Keratinocyte (primary cell): ENCODE measurements around the gene MAS1L.

ENCODE experiments used
- EZH2 ChIP-seq: IDR thresholded peaks from one replicate; pipeline ENCODE4 v1.6.1; 2012; ENCODE audit warnings: inconsistent platforms, mild to moderate bottlenecking, low read length, moderate library complexity
- TF ChIP-seq, protein P1 (sequence below), 3 experiments: IDR thresholded peaks in 1 of 3; conservative IDR thresholded peaks in 1 of 3; optimal IDR thresholded peaks in 1 of 3; 2 replicates in 2 of 3; 3 replicates in 1 of 3; pipeline versions ENCODE3 to v1.5.1; 2011; ENCODE audit warnings: low read length in 3 of 3, mild to moderate bottlenecking in 3 of 3, moderate library complexity in 2 of 3, control low read depth in 1 of 3, inconsistent platforms in 1 of 3; ENCODE audit not compliant: insufficient read depth in 2 of 3; ENCODE audit errors: extremely low read depth in 1 of 3

DNA sequence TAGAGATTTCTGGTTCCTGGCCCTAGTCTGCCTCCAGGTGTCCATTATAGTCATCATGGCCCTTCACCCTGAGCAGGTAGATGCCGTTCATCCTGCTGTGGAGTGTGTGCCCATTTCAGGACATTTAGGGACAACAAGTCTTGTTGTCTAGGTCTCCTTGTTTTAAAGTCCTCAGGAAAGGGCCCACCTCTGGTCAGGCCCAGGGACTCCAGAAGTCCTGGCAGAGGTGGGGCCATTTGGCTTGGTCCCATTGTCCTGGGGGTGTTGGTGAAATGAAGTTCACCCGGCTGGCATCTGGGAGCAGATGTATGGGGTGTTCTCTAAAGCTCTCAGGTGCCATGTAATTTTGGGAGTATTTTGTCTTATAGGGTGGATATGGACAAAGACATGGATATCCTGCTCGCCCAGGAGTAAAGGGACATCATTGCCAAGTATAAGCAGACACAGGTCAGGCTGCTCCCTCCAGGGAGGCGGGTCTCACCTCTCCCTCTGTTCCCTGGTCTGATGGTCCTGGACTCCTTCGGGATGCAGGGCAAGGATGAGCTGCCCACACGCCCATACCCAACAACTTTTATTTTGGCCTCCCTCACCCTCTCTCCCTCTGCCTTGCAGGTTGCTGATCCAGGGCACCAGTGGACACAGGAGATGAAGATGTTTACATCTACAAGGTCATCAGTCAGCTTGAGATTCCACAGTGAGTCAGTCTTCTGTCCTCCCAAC, 31.7 kb upstream of the MAS1L start:
- TF ChIP-seq, protein P1, sequence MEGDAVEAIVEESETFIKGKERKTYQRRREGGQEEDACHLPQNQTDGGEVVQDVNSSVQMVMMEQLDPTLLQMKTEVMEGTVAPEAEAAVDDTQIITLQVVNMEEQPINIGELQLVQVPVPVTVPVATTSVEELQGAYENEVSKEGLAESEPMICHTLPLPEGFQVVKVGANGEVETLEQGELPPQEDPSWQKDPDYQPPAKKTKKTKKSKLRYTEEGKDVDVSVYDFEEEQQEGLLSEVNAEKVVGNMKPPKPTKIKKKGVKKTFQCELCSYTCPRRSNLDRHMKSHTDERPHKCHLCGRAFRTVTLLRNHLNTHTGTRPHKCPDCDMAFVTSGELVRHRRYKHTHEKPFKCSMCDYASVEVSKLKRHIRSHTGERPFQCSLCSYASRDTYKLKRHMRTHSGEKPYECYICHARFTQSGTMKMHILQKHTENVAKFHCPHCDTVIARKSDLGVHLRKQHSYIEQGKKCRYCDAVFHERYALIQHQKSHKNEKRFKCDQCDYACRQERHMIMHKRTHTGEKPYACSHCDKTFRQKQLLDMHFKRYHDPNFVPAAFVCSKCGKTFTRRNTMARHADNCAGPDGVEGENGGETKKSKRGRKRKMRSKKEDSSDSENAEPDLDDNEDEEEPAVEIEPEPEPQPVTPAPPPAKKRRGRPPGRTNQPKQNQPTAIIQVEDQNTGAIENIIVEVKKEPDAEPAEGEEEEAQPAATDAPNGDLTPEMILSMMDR (optimal IDR thresholded peaks at IDR 0.05 in 1 of 3, IDR thresholded peaks at IDR 0.05 in 1 of 3, conservative IDR thresholded peaks at IDR 0.05 in 1 of 3; ENCODE audit: extremely low read depth in 1 of 3, insufficient read depth in 2 of 3, low read length in 3 of 3) = no peak
- no peak for TF ChIP-seq EZH2
